Adrenal gland (tissue), 5 donors: ENCODE results near the gene ZP1.

Experiments
- CTCF ChIP-seq, 6 experiments: fragments of 450-650 bp in 4 of 6; fragments of 200-600 bp in 2 of 6; sonication (generic) in 1 of 6; IDR thresholded peaks; 1 replicate in 5 of 6; 2 replicates in 1 of 6; pipeline versions ENCODE4 v1.5.1 to v1.8.0; 2016 to 2021; ENCODE audit warnings: antibody characterized with exemption in 6 of 6, mild to moderate bottlenecking in 2 of 6, moderate library complexity in 1 of 6
- POLR2A ChIP-seq, 2 donors: fragments of 450-650 bp; IDR thresholded peaks; one replicate each; pipeline ENCODE4 v1.6.1; 2017; ENCODE audit warnings: antibody characterized with exemption in 2 of 2, mild to moderate bottlenecking in 2 of 2, moderate library complexity in 1 of 2
- donor health status: DM: no; HTN: no; CAD: no.

- TF ChIP-seq CTCF (IDR thresholded peaks at IDR 0.05): no peak
- no peak for TF ChIP-seq POLR2A (IDR thresholded peaks at IDR 0.05)
Measured at GRCh38 chr11:60914633-60915247, 47.4 kb downstream of the ZP1 start.
